NCI-H128 (cell line): ENCODE data around the gene PTMA.
A peak's percentile ranks its signal among the peaks of the same experiment; 100 is the strongest.
"Not testable (repeated sequence)": the region's sequence is repeated elsewhere in the genome, so short reads cannot be mapped to it uniquely, and the experiment has no call there.

Source experiments
- DNase-seq: peaks from one replicate; lab custom pipeline; 2025; ENCODE audit not compliant: unreplicated experiment; lab: John Stamatoyannopoulos, UW

The PTMA gene

DNA sequence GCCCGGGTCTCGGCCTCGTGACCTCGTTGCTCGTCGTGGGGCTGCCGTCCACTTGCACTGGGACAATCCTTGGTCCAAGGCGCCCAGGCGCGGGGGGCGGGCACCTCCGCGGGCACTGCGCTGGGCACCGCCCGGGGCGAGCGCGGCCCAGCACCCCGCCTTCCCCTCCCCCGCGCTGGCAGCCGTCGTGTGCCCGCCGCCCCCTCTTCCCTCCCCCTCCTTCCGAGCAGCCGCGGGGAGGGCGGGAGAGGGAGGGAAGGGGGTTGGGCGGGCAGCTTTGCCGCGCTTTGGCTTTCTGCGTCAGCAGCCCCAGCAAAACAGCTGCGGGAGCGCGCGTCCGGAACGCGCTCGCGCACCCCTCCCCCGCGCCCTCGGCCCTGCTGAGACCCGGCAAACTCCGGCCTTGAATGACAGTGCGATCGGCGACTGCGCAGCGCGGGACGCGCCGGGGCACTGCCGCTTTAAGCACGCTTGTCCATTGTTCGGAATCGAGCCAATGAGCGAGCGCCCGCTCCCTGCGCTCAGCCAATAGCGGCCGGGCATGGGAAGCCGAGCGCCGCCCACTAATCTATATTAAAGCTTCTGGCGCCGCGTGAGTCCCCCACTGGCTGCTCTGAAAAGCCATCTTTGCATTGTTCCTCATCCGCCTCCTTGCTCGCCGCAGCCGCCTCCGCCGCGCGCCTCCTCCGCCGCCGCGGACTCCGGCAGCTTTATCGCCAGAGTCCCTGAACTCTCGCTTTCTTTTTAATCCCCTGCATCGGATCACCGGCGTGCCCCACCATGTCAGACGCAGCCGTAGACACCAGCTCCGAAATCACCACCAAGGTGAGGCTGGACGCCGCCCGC lies at the start of gene PTMA:
TSS of gene PTMA (plus strand) at position 599 of the 846 bp plus-strand sequence. CDS start at position 781, 182 bp downstream.
- peak; percentile 90 for DNase-seq

GRCh38 chr2:231660073-231660472 lies 48.3 kb upstream of the PTMA start:
- DNase-seq: not testable (repeated sequence)

- DNase-seq: no peak
Measured at GRCh38 chr2:231660860-231661259, 47.5 kb upstream of the PTMA start.

GRCh38 chr2:231661422-231662027 lies 46.8 kb upstream of the PTMA start:
- DNase-seq: no peak

GRCh38 chr2:231662028-231662810 lies 46.1 kb upstream of the PTMA start:
- no peak for DNase-seq

GRCh38 chr2:231662811-231663457 lies 45.4 kb upstream of the PTMA start:
- no peak for DNase-seq

- no peak for DNase-seq
Measured at GRCh38 chr2:231663458-231664212, 44.7 kb upstream of the PTMA start.

DNA sequence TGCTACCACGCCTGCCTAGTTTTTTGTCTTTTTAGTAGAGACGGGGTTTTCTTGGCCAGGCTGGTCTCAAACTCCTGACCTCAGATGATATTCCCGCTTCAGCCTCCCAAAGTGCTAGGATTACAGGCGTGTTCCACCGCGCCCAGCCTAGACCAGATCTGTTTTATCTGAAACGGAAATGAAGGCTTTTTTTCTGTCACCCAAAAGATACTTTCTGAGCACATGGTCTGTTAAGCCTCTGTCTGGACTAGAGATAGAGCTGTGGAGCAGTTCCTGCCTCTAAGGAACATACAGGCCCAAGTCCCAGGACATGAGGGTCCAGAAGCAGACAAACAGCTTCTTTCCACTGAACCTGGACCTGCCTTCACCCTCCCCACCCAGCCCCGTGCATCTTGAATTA lies 43.6 kb upstream of the PTMA start:
- no peak for DNase-seq

- DNase-seq: no peak
Measured at GRCh38 chr2:231665245-231666170, 42.8 kb upstream of the PTMA start.

DNA sequence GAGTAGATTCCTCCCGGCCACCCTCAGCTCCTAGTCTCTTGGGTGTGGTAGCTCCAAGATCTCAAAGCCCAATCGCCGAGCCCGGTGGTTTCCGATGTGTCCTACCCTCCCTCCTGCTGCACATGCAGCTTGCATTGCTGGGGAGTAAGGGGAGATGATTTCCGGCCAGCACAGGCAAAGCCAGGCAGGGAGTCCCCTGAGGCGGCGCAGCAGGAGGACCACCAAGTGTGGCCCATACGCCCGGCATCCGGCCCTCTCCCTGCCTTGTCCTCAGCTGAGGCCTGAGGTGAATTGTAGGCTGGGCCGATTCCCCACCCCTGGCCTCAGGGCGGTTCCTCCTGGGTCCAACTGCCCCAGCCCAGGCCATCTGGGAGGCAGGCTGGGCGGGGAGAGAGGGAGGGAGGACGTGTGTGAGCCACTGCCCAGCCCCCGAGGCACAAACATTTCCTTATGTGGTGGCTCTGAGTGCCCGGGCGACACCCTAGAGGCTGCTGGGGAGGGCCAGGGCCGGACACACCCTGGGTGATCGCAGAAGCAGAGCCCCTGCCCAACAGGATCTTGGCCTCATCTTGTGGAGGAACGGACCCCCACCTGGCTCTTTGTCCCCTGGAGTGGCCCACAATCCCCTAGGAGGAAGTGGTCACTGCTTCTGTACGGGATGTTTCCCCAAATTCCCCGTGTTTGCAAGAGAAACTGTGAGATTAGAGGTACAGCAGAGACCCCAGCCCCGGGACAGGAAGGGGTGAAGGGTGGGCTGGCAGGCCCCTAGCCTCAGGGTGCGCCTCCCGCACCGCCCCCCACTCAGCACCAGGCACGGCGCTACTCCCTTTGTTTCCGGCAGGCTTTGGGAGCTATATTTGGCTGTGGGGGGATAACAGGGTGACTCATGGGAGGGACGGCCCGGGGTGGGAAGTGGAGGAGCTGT lies 41.9 kb upstream of the PTMA start:
- DNase-seq: no peak

DNA sequence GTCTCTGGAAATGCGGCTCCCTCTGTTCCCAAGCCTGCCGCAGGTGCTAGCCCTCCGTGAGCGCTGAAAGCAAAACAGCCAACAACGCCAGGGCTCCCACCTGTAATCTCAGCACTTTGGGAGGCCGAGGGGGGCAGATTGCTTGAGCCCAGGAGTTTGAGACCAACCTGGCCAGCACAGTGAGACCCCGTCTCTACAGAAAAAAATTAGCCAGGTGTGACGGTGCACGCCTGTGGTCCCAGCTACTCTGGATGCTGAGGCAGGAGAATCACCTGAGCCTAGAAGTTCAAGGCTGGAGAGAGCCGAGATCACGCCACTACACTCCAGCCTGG lies 41.3 kb upstream of the PTMA start:
- no peak for DNase-seq

GRCh38 chr2:231667496-231667895 lies 40.8 kb upstream of the PTMA start:
- no peak for DNase-seq

DNA sequence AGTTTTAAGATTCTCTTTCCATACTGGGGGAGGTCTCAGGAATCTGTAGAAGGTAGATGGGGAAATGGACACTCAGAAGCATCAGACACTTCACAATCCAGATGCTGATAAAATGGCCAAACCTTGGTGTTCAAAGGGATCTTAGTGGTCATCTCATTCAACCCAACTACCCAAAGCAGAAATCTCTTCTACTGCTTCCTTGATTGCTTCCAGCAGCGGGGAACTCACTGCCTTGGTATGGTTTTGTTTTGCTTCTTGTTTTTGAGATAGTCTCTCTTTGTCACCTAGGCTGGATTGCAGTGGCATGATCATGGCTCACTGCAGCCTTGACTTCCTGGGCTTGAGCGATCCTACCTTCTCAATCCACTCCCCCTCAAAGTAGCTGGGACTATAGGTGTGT lies 39.3 kb upstream of the PTMA start:
- no peak for DNase-seq

DNA sequence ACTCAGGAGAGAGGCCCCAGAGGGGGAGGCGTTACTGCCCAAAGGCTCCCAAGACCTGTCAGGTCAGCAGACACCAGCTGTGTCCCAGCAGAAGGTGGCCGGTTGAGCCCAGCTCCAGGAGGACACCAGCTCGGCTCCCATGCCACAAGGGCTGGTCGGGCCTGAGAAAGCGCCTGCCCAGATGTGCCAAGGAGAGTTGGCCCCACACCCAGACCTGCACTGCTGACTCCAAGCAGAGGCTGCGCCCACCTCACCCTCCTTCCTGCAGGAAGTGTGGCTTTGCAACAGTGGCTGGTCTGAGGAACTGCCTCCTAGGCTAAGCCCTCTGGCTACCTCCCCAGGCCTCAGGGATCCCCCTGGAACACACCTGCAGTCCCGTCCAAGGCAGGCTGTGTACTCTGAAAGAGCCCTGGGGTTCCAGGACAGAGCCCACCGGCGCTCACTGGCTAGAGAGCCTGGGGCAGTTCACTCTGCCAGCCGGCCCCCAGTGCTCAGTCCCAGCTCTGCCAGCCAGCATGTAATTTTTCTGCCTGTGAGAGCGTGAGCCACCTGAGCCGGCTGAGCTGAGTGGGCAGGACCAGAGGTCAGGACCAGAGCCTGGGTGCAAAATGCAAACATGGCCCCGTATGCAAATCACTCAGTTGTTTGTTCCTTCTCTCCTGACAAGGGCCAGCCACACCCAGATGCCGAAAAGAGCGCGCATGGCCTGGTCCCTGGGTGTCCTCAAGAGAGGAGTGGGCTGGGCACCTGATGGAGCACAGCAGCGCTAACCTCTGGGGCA lies 36.9 kb upstream of the PTMA start:
- DNase-seq: no peak

- peak; percentile 49 for DNase-seq
Measured at GRCh38 chr2:231672617-231673347, 35.5 kb upstream of the PTMA start.

GRCh38 chr2:231673348-231673770 lies 35.0 kb upstream of the PTMA start:
- DNase-seq: peak; percentile 49
